Liver (tissue), 9 donors: Measurements from ENCODE around the gene CPA2. TPM values are rescaled to one million over a fixed set of nuclear protein-coding genes. Genes with fewer than 3 reads are reported as not detected.

Source experiments
- DNase-seq: peaks from one replicate; pipeline ENCODE4 v3.0.0-alpha.2; 2017; ENCODE audit warnings: low spot score
- H3K27ac ChIP-seq, 2 donors: one replicate each; pipeline ENCODE4 v1.7.0; 2013; ENCODE audit warnings: inconsistent platforms in 2 of 2, low read length in 2 of 2, control low read depth in 1 of 2, low read depth in 1 of 2, mild to moderate bottlenecking in 1 of 2
- H3K27me3 ChIP-seq, 4 donors: one replicate each; pipeline versions ENCODE4 v1.6.1 to v1.7.0; 2013; ENCODE audit warnings: low read length in 3 of 4, inconsistent platforms in 1 of 4, mild to moderate bottlenecking in 1 of 4, moderate library complexity in 1 of 4; ENCODE audit not compliant: control insufficient read depth in 4 of 4, insufficient read depth in 4 of 4
- H3K36me3 ChIP-seq, 4 donors: one replicate each; pipeline versions ENCODE4 v1.6.1 to v1.7.0; 2013; ENCODE audit warnings: low read length in 3 of 4, mild to moderate bottlenecking in 3 of 4, low read depth in 1 of 4, moderate library complexity in 1 of 4; ENCODE audit not compliant: control insufficient read depth in 4 of 4, insufficient read depth in 3 of 4
- H3K4me1 ChIP-seq, 4 donors: one replicate each; pipeline versions ENCODE4 v1.6.1 to v1.7.0; 2013; ENCODE audit warnings: low read length in 3 of 4, mild to moderate bottlenecking in 3 of 4, moderate library complexity in 1 of 4; ENCODE audit not compliant: control insufficient read depth in 4 of 4, insufficient read depth in 4 of 4
- H3K4me3 ChIP-seq, 3 donors: one replicate each; pipeline versions ENCODE4 v1.6.1 to v1.7.0; 2013; ENCODE audit warnings: low read length in 3 of 3, control low read depth in 1 of 3, low read depth in 1 of 3, mild to moderate bottlenecking in 1 of 3
- H3K9ac ChIP-seq, 2 donors: one replicate each; pipeline ENCODE4 v1.7.0; 2013; ENCODE audit warnings: low read length in 2 of 2, mild to moderate bottlenecking in 2 of 2, moderate library complexity in 2 of 2, control low read depth in 1 of 2, low read depth in 1 of 2
- H3K9me3 ChIP-seq, 4 donors: one replicate each; pipeline versions ENCODE4 v1.6.1 to v1.7.0; 2013; ENCODE audit warnings: low read length in 3 of 4; ENCODE audit not compliant: control insufficient read depth in 4 of 4
- EGR1 ChIP-seq, 2 donors: IDR thresholded peaks; 2 replicates each; pipeline ENCODE4 v1.6.1; 2016 to 2018; ENCODE audit warnings: antibody characterized with exemption in 2 of 2, low read depth in 2 of 2
- FOXA1 ChIP-seq: IDR thresholded peaks from 2 replicates; pipeline ENCODE4 v1.6.1; 2016; ENCODE audit warnings: antibody characterized with exemption
- FOXA2 ChIP-seq: IDR thresholded peaks from 2 replicates; pipeline ENCODE4 v1.6.1; 2016; ENCODE audit warnings: antibody characterized with exemption
- HNF4A ChIP-seq, 2 donors: conservative IDR thresholded peaks; 2 replicates each; pipeline ENCODE4 v1.6.1; 2016; ENCODE audit warnings: antibody characterized with exemption in 2 of 2, mild to moderate bottlenecking in 2 of 2
- HNF4G ChIP-seq: IDR thresholded peaks from 2 replicates; pipeline ENCODE4 v1.6.1; 2016; ENCODE audit warnings: antibody characterized with exemption
- RXRA ChIP-seq, 2 donors: IDR thresholded peaks; 2 replicates each; pipeline ENCODE4 v1.6.1; 2017 to 2018; ENCODE audit warnings: antibody characterized with exemption in 2 of 2, mild to moderate bottlenecking in 1 of 2
- SP1 ChIP-seq: IDR thresholded peaks from 2 replicates; pipeline ENCODE4 v1.6.1; 2018; ENCODE audit warnings: antibody characterized with exemption, mild to moderate bottlenecking
- TAF1 ChIP-seq: conservative IDR thresholded peaks from 2 replicates; pipeline ENCODE4 v1.6.1; 2016; ENCODE audit warnings: antibody characterized with exemption, mild to moderate bottlenecking
- YY1 ChIP-seq: IDR thresholded peaks from 2 replicates; pipeline ENCODE4 v1.6.1; 2016; ENCODE audit warnings: antibody characterized with exemption, mild to moderate bottlenecking
- WGBS: extraction: QIAGEN DNeasy Blood & Tissue Kit; methylation state at CpG from one replicate; pipeline ENCODE4 v1.1.7; 2013; 5-methylcytosine and 5-hydroxymethylcytosine counted together
- polyA plus RNA-seq, 2 donors: library from polyadenylated mRNA; stranded (reverse) in 1 of 2; unstranded in 1 of 2; fragments of 200-250 nt in 1 of 2; fragments of >200 nt in 1 of 2; fragmentation: Nextera tagmentation in 1 of 2; extraction: Ambion mirVana in 1 of 2; gene quantifications; one replicate each; pipeline versions ENCODE4 v1.2.1 to v1.2.3, GENCODE V29; 2013 to 2015
- total RNA-seq, 2 donors: library from RNA; depleted of rRNA; stranded (reverse); fragments of >200 nt; gene quantifications; one replicate each; pipeline ENCODE4 v1.2.3, GENCODE V29; 2014
- TF ChIP-seq, protein P1 (sequence below): IDR thresholded peaks from 2 replicates; pipeline ENCODE4 v1.6.1; 2016; ENCODE audit warnings: antibody characterized with exemption
- TF ChIP-seq, protein P2 (sequence below): fragments of 150-350 bp; IDR thresholded peaks from 2 replicates; pipeline ENCODE4 v1.5.1; 2017; ENCODE audit warnings: improper control_type of control experiment, low read depth, low read length; ENCODE audit not compliant: missing input control
- TF ChIP-seq, protein P3 (sequence below): IDR thresholded peaks from 2 replicates; pipeline ENCODE4 v1.6.1; 2016; ENCODE audit warnings: antibody characterized with exemption
- donor health status: healthy.
- donor health status: healthy.
- donor health status: healthy.
- donor health status: healthy.
- donor health status: healthy.

CPA2 gene
- total and polyA plus RNA-seq, 4 donors: not detected

DNA sequence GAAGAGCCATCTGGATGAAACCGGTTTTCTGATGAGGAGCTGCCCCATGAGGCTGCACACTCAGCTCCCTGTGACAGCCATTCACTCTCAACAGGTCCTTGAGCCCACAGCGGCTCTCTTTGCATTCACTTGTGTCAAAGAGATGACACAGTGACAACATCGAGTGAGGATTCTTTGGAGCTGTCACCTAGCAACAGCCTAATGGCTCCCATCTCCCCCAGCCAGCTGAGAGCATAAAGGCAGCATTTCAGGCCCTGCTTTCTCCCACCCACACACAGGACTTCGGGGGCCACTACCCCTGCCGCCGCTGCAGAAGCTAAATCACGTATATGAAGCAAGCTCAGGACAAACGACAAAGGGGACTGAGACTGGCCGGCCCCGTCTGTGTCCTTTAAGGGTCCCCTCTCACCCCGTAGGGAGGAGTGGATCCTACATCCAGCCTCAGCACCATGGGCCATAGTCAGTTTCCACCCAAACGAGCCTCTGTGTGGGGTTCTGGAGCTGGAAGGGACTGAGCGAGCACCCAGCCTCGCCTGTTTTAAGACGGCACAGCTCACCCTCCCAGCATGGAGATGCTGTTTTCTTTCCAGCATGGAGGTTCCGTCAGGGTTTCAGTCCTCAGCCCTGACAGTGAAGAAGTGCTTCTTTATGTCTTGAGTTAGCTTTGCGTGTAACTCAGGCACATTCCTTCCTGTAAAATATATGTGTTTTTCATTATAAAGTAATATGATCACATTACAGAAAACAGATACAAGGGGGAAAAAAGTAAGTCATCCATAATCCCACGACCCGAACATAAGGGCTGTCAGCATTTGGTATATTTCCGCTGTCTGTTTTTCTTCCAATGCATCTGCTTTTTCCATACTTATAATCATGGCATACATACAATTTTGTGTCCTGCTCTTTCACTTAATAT lies 31.2 kb downstream of the CPA2 start:
- TF ChIP-seq FOXA2 (no peak), EGR1 (IDR thresholded peaks at IDR 0.05; ENCODE audit: low read depth in 2 of 2) (no peak), RXRA (IDR thresholded peaks at IDR 0.05) (no peak), YY1 (no peak)
- TF ChIP-seq, protein P1, sequence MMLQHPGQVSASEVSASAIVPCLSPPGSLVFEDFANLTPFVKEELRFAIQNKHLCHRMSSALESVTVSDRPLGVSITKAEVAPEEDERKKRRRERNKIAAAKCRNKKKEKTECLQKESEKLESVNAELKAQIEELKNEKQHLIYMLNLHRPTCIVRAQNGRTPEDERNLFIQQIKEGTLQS: no peak
- Histone ChIP-seq H3K4me1 (no peaks in the 10 kb centered on the region), H3K9ac (no peak overlapping the region), H3K36me3 (no peaks in the 10 kb centered on the region), H3K4me3 (no peak overlapping the region), H3K9me3 (peaks cover 0 to 4% (median under 1%) of the 10 kb centered on the region in 4 donors), H3K27ac (no peak overlapping the region), H3K27me3 (peaks cover 0 to 3% (median 0%) of the 10 kb centered on the region in 4 donors)
- no peak for DNase-seq
- 83% methylated on average over 20 of the region's 20 CpGs for WGBS

DNA sequence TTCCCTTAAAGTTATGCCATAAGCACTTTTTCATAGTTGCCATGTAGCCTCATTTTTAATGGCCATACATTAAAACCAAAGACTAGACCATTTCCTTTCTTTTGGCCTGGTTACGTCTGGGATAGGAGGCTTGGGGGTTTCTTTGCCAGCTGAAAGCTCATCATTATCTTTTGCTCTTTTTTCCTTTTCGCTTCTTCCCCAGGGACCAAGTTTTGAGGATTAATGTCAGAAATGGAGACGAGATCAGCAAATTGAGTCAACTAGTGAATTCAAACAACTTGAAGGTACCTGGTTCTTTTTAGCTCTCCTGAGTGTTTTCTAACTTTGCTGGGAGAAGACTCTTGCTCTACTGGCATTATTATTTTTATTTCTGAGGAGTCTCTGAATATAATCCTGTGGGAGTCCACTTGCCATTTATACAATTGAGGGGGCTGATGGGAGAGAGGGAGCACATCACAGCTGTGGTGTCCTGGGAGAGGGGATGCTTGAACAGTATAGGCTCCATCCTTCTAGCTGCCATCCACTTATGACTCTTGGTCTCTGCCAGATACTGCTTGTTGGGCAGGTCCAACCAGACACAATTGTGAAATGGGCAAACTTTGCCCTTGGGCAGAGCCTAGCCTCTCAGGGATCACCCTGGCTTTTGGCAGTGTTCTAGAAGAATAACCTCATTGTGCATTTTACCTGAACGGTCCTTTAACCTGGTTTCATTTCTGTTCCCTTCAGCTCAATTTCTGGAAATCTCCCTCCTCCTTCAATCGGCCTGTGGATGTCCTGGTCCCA lies 32.1 kb downstream of the CPA2 start:
- TF ChIP-seq HNF4G (no peak), FOXA1 (no peak), HNF4A (conservative IDR thresholded peaks at IDR 0.05) (peak; percentile 75 to 77)

DNA sequence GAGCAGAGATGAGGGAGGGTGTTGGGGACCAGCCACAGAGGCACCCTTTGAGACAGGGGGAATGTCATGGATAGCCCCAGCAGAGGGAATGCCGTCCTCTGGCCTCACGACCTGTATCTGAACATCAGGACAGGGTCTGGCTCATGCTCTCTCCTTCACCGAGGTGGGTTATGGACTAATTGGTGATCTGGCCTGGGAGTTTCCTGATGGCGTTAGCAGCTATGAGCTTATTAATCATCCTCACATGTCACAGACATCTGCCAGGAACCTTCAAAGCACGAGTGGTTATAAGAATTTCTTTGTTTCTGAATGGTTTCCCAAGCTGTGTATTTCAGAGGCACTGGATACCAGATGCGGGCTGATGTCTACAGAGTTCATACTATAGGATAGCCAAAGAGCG lies 33.2 kb downstream of the CPA2 start:
- no peak overlapping the region for H3K4me3 ChIP-seq
- H3K36me3 ChIP-seq: no peaks in the 10 kb centered on the region
- H3K9ac ChIP-seq: no peak overlapping the region
- H3K27ac ChIP-seq: no peak overlapping the region
- DNase-seq: no peak
- TF ChIP-seq, protein P2, sequence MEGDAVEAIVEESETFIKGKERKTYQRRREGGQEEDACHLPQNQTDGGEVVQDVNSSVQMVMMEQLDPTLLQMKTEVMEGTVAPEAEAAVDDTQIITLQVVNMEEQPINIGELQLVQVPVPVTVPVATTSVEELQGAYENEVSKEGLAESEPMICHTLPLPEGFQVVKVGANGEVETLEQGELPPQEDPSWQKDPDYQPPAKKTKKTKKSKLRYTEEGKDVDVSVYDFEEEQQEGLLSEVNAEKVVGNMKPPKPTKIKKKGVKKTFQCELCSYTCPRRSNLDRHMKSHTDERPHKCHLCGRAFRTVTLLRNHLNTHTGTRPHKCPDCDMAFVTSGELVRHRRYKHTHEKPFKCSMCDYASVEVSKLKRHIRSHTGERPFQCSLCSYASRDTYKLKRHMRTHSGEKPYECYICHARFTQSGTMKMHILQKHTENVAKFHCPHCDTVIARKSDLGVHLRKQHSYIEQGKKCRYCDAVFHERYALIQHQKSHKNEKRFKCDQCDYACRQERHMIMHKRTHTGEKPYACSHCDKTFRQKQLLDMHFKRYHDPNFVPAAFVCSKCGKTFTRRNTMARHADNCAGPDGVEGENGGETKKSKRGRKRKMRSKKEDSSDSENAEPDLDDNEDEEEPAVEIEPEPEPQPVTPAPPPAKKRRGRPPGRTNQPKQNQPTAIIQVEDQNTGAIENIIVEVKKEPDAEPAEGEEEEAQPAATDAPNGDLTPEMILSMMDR: no peak
- TF ChIP-seq, protein P3, sequence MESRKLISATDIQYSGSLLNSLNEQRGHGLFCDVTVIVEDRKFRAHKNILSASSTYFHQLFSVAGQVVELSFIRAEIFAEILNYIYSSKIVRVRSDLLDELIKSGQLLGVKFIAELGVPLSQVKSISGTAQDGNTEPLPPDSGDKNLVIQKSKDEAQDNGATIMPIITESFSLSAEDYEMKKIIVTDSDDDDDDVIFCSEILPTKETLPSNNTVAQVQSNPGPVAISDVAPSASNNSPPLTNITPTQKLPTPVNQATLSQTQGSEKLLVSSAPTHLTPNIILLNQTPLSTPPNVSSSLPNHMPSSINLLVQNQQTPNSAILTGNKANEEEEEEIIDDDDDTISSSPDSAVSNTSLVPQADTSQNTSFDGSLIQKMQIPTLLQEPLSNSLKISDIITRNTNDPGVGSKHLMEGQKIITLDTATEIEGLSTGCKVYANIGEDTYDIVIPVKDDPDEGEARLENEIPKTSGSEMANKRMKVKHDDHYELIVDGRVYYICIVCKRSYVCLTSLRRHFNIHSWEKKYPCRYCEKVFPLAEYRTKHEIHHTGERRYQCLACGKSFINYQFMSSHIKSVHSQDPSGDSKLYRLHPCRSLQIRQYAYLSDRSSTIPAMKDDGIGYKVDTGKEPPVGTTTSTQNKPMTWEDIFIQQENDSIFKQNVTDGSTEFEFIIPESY: no peak
- TF ChIP-seq EGR1 (IDR thresholded peaks at IDR 0.05; ENCODE audit: low read depth in 2 of 2) (no peak), HNF4G (no peak), SP1 (no peak), TAF1 (no peak)
- no peaks in the 10 kb centered on the region for H3K4me1 ChIP-seq
- peaks cover 0 to 3% (median 0%) of the 10 kb centered on the region in 4 donors for H3K27me3 ChIP-seq
- H3K9me3 ChIP-seq: no peaks in the 10 kb centered on the region
- 93% methylated on average over 7 of the region's 7 CpGs for WGBS

More for the DNA sequence above, 32.1 kb downstream of the CPA2 start:
- H3K4me1 ChIP-seq: no peaks in the 10 kb centered on the region
- H3K4me3 ChIP-seq: no peak overlapping the region
- DNase-seq: no peak
- H3K9ac ChIP-seq: no peak overlapping the region
- peaks cover 0 to 4% (median under 1%) of the 10 kb centered on the region in 4 donors for H3K9me3 ChIP-seq
- H3K27me3 ChIP-seq: peaks cover 0 to 3% (median 0%) of the 10 kb centered on the region in 4 donors
- no peak overlapping the region for H3K27ac ChIP-seq
- WGBS: 65% methylated on average over 5 of the region's 5 CpGs
- H3K36me3 ChIP-seq: no peaks in the 10 kb centered on the region
